HG03469 (cell line): Measurements from ENCODE around the gene ZNF878.

Source experiments
- ATAC-seq: cut with Tn5 transposase; IDR thresholded peaks from one replicate; pipeline ENCODE4 v1.9.1; 2021; ENCODE audit warnings: mild to moderate bottlenecking, moderate library complexity, moderate number of reproducible peaks; ENCODE audit not compliant: unreplicated experiment

ZNF878 gene

GRCh38 chr19:12035220-12036172 lies 17.3 kb downstream of the ZNF878 start, which contains the start of gene ZNF433:
TSS of gene ZNF433 (minus strand) at chr19:12035679. CDS start at chr19:12035539, 140 bp downstream.
- ATAC-seq = no peak

- ATAC-seq = no peak
These were observed 18.1 kb downstream of the ZNF878 start for GRCh38 chr19:12034620-12035019.

- ATAC-seq = no peak
These were observed 18.6 kb downstream of the ZNF878 start for GRCh38 chr19:12034198-12034597.

- ATAC-seq = no peak
These were observed 37.0 kb downstream of the ZNF878 start for GRCh38 chr19:12015753-12016116.

- no peak for ATAC-seq
These were observed 37.6 kb downstream of the ZNF878 start for GRCh38 chr19:12015015-12015752.

- ATAC-seq = no peak
These were observed 52.4 kb downstream of the ZNF878 start for GRCh38 chr19:12000152-12000981.

- ATAC-seq = no peak
These were observed 57.6 kb downstream of the ZNF878 start for GRCh38 chr19:11995174-11995573.
